ENCODE data around the gene CD300H.

- TF ChIP-seq TCF12 (IDR thresholded peaks at IDR 0.05; ENCODE audit: low read depth) (no peak), CEBPB (IDR thresholded peaks at IDR 0.05) (no peak)
- TF ChIP-seq, protein P1, sequence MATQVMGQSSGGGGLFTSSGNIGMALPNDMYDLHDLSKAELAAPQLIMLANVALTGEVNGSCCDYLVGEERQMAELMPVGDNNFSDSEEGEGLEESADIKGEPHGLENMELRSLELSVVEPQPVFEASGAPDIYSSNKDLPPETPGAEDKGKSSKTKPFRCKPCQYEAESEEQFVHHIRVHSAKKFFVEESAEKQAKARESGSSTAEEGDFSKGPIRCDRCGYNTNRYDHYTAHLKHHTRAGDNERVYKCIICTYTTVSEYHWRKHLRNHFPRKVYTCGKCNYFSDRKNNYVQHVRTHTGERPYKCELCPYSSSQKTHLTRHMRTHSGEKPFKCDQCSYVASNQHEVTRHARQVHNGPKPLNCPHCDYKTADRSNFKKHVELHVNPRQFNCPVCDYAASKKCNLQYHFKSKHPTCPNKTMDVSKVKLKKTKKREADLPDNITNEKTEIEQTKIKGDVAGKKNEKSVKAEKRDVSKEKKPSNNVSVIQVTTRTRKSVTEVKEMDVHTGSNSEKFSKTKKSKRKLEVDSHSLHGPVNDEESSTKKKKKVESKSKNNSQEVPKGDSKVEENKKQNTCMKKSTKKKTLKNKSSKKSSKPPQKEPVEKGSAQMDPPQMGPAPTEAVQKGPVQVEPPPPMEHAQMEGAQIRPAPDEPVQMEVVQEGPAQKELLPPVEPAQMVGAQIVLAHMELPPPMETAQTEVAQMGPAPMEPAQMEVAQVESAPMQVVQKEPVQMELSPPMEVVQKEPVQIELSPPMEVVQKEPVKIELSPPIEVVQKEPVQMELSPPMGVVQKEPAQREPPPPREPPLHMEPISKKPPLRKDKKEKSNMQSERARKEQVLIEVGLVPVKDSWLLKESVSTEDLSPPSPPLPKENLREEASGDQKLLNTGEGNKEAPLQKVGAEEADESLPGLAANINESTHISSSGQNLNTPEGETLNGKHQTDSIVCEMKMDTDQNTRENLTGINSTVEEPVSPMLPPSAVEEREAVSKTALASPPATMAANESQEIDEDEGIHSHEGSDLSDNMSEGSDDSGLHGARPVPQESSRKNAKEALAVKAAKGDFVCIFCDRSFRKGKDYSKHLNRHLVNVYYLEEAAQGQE (IDR thresholded peaks at IDR 0.05; ENCODE audit: low read depth), result no peak
Observed at GRCh38 chr17:74573169-74573568, 5.9 kb upstream of the CD300H start.

Data from Ishikawa (cell line).